HG03575 (cell line): Measurements from ENCODE around the gene NKAIN4.
"Not testable (repeated sequence)": the region's sequence is repeated elsewhere in the genome, so short reads cannot be mapped to it uniquely, and the experiment has no call there.

Experiments used
- ATAC-seq: cut with Tn5 transposase; IDR thresholded peaks from one replicate; pipeline ENCODE4 v1.9.1; 2021; ENCODE audit not compliant: unreplicated experiment, insufficient number of reproducible peaks, low FRiP score; ENCODE audit errors: extremely low read depth

The NKAIN4 gene

GRCh38 chr20:63261795-63262528 lies 7.7 kb upstream of the NKAIN4 start:
- ATAC-seq, result no peak

DNA sequence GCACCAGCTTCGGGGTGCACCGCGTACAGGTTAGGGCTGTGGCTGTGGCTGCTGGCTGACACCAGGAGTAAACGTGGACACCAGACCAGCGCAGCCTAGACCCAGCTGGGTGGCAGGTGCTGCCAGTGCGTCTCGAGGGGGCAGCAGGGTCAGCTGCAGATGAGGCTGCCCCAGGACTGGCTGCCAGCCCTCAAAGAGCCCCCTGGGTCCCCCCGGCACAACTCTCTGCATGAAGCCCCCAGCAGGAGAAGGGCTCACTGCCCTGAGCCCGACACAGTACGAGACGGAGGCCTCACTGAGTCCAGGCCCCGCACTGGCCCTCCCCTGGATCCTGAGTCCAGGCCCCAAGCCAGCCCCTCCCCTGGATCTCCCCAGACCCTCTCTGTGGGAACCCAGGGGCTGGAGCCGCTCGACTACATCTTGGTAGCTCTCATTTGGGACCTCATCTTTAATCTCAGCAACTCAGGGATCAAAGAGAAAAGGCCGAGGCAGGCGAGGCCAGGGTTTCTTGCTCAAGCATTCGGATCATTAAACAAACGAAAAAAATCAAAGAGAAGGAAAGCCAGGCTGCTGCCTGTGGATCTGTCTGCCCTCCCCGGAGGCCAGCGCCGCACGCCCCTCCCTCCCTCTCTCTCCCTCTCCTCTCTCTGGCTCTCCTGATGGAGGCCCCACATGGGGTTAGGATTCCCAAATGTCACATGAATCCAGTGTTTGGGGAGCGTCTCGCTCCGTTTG lies 7.0 kb upstream of the NKAIN4 start:
- ATAC-seq, result no peak

DNA sequence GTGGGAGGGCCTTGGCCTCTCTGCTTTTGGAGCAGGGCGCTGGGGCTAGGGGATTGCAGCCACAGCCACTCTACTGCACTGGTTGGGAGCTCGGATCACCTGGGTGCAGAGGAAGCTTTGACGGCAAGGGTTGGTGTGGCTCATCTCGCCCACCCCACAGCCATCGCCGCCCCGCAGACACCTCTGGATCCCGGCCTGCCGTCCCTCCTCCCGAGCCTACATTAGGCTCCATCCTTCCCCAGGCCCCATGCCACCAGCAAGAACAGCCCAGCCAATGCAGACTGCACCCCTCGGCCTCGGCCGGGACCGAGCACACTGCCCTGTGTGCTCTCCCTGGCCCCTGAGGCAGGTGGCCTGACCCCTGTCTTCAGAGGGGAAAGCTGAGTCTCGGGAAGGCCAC lies 6.3 kb upstream of the NKAIN4 start:
- no peak for ATAC-seq

- ATAC-seq, result no peak
These were observed 5.6 kb upstream of the NKAIN4 start for GRCh38 chr20:63259734-63260460.

DNA sequence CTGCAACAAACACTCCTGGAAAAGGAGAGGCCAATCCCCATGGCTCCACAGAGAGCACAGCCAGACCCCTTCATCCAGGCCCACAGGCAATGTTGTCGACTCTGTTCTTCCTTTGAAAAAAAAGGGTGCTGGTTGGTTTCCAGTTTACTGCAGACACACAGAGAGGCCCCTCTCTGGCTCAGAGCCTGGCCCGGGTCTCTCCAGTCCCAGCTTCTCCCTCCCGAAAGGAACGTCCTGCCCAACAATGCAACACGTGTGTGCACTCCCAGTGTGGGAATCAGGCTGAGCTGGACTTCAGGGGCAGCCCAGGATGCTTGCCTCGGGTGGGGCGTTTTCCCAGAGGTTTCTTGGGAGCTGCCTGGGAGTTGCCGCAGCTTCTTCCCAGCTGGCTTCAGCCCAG lies 4.5 kb upstream of the NKAIN4 start:
- ATAC-seq, result no peak

GRCh38 chr20:63257629-63258028 lies 3.4 kb upstream of the NKAIN4 start:
- no peak for ATAC-seq

- ATAC-seq, result no peak
These were observed 2.7 kb upstream of the NKAIN4 start for GRCh38 chr20:63256954-63257353.

- no peak for ATAC-seq
These were observed 1.9 kb upstream of the NKAIN4 start for GRCh38 chr20:63255931-63256704.

DNA sequence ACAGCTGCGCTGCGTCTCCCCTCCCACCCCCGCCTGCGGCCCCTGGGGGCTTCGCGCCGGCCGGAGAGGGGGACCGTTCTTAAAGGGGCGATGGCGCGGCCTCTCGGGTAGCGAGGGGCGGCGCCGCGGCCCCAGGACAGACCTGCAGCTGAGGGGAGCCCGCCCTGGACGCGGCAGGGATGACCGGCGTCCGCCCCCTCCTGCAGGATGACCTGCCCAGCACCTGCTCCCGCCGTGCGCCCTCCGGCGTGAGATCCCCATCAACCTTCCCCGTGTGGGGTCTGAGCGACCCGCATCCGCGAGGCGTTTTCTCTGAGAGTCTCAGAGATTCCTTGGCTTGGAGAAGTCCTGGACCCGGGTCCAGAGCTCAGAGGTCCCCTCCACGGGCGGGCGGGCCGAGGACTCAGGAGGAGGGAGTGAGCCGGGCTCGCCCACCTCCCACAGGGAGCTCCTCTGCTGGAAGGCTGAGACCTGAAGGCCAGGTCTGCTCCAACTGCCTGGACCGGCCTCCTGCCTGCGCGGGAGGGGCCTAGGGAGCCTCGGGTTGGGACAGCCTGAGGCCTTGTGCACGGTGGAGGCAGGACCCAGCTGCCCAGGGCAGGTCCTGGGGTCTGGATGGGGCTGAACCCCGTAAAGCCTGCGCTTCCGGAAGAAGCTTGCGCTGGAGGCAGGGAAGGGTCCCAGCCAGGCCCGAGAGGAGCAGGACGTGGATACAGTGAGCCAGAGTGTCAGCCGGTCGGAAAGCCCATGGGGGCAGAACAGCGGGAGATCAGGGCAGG lies 532 bp upstream of the NKAIN4 start:
- no peak for ATAC-seq

- no peak for ATAC-seq
These were observed 628 bp downstream of the NKAIN4 start for GRCh38 chr20:63253438-63254231.

GRCh38 chr20:63253065-63253437 lies 1.2 kb downstream of the NKAIN4 start:
- no peak for ATAC-seq

- no peak for ATAC-seq
These were observed 2.0 kb downstream of the NKAIN4 start for GRCh38 chr20:63252284-63252711.

- ATAC-seq, result not testable (repeated sequence)
These were observed 2.9 kb downstream of the NKAIN4 start for GRCh38 chr20:63251350-63251749.

GRCh38 chr20:63249891-63250290 lies 4.4 kb downstream of the NKAIN4 start:
- ATAC-seq, result no peak

- no peak for ATAC-seq
These were observed 5.2 kb downstream of the NKAIN4 start for GRCh38 chr20:63248835-63249591.

DNA sequence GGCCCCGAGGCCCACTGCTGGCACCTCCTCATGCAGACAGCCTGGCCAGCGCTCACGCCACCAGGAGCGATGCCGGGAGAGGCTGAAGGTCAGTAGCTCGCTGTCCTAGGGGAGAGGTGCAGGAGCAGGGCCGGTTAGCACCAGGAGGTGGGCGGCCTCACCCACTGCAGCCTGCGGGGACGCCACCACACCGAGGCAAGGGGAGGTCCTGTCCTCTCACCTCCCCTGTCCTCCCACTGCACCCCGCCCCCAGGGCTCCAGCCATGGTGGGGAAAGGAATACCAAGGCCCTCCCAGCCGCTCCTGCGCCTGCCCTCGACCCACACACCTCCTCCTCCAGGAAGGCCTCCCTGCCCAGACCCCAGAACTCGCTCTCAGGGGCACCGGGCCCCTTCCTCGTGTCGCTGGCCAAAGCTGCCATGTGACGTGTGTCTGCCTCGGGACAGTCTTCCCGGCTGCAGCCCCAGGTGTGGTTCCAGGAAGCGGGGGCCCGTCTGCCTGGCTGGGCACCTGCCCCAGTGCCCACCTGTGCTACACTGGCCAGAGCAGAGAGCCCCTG lies 6.5 kb downstream of the NKAIN4 start:
- no peak for ATAC-seq
